WTC11 (cell line): ENCODE data around the gene NUP214. TPM values are rescaled to one million over a fixed set of nuclear protein-coding genes. Genes with fewer than 3 reads are reported as not detected.

Experiments used
- ATAC-seq: fragments of 200-7000 bp; cut with Tn5 transposase; 2 replicates; pipeline ENCODE4 v1.10.0; 2021; ENCODE audit warnings: mild to moderate bottlenecking, moderate library complexity
- CTCF ChIA-PET: fragments of 300-600 bp; sonication (Branson Sonifier 250); formaldehyde crosslinking; loops from one replicate; lab custom pipeline; 2021; ENCODE audit warnings: antibody characterized with exemption; lab: Charles Lee
- POLR2A ChIA-PET: fragments of 350-600 bp; sonication (Branson Sonifier 250); formaldehyde crosslinking; loops from one replicate; lab custom pipeline; 2021; ENCODE audit warnings: antibody characterized with exemption; lab: Charles Lee
- DNase-seq: peaks from one replicate; pipeline ENCODE4 v3.0.0; 2021; ENCODE audit warnings: low spot score
- H3K27ac Mint-ChIP-seq: 2 replicates; pipeline ENCODE4 v1.8.0; 2021; ENCODE audit warnings: mixed read lengths
- H3K27me3 Mint-ChIP-seq: 2 replicates; pipeline ENCODE4 v1.8.0; 2021; ENCODE audit warnings: low read depth, mild to moderate bottlenecking, moderate library complexity, mixed read lengths
- H3K36me3 Mint-ChIP-seq: 2 replicates; pipeline ENCODE4 v1.8.0; 2021; ENCODE audit warnings: mixed read lengths
- H3K4me1 Mint-ChIP-seq: 2 replicates; pipeline ENCODE4 v1.8.0; 2022; ENCODE audit warnings: mixed read lengths
- H3K4me3 Mint-ChIP-seq: 2 replicates; pipeline ENCODE4 v1.8.0; 2021; ENCODE audit warnings: mild to moderate bottlenecking, moderate library complexity, mixed read lengths
- H3K9me3 Mint-ChIP-seq: 2 replicates; pipeline ENCODE4 v1.8.0; 2021; ENCODE audit warnings: mixed read lengths
- ESRRA ChIP-seq: sonication (generic); formaldehyde crosslinking; IDR thresholded peaks from 2 replicates; pipeline ENCODE4 v1.8.1; 2022; ENCODE audit warnings: mild to moderate bottlenecking, missing genetic modification reagents, borderline replicate concordance
- JAZF1 ChIP-seq: fragments of 250-450 bp; sonication (Bioruptor Pico); IDR thresholded peaks from 2 replicates; pipeline ENCODE4 v1.9.0; 2021; ENCODE audit warnings: moderate library complexity, mild to moderate bottlenecking, inconsistent platforms
- MXD4 ChIP-seq: fragments of 250-450 bp; sonication (Bioruptor Pico); IDR thresholded peaks from 2 replicates; pipeline ENCODE4 v1.8.0; 2021; ENCODE audit warnings: mild to moderate bottlenecking, moderate library complexity, borderline replicate concordance
- SMAD3 ChIP-seq: sonication (generic); formaldehyde crosslinking; IDR thresholded peaks from 2 replicates; pipeline ENCODE4 v1.8.0; 2022; ENCODE audit warnings: missing genetic modification reagents, mild to moderate bottlenecking, borderline replicate concordance
- SMAD4 ChIP-seq: sonication (generic); formaldehyde crosslinking; IDR thresholded peaks from 2 replicates; pipeline ENCODE4 v1.8.0; 2022; ENCODE audit warnings: mild to moderate bottlenecking, missing genetic modification reagents
- SP1 ChIP-seq: sonication (generic); formaldehyde crosslinking; conservative IDR thresholded peaks from 2 replicates; pipeline ENCODE4 v1.8.1; 2022; ENCODE audit warnings: missing genetic modification reagents
- TEAD1 ChIP-seq: sonication (generic); formaldehyde crosslinking; IDR thresholded peaks from 2 replicates; pipeline ENCODE4 v1.8.0; 2022; ENCODE audit warnings: mild to moderate bottlenecking, missing genetic modification reagents
- ZNF121 ChIP-seq: sonication (generic); formaldehyde crosslinking; IDR thresholded peaks from 2 replicates; pipeline ENCODE4 v1.8.0; 2023; ENCODE audit warnings: missing genetic modification reagents
- total RNA-seq: library from RNA; stranded (reverse); gene quantifications from 3 replicates; pipeline ENCODE4 v1.2.3, GENCODE V29; 2021
- TF ChIP-seq, protein P1 (sequence below): sonication (generic); formaldehyde crosslinking; IDR thresholded peaks from 2 replicates; pipeline ENCODE4 v1.8.0; 2022; ENCODE audit warnings: mild to moderate bottlenecking, missing genetic modification reagents
- TF ChIP-seq, protein P2 (sequence below): sonication (generic); formaldehyde crosslinking; IDR thresholded peaks from 2 replicates; pipeline ENCODE4 v1.8.0; 2022; ENCODE audit warnings: missing genetic modification reagents
- TF ChIP-seq, protein P3 (sequence below): sonication (generic); formaldehyde crosslinking; IDR thresholded peaks from 2 replicates; pipeline ENCODE4 v1.8.1; 2022; ENCODE audit warnings: mild to moderate bottlenecking, missing genetic modification reagents, moderate library complexity, borderline replicate concordance
- TF ChIP-seq, protein P4 (sequence below): fragments of 250-450 bp; sonication (Bioruptor Pico); IDR thresholded peaks from 2 replicates; pipeline ENCODE4 v1.9.0; 2021; ENCODE audit warnings: mild to moderate bottlenecking
- TF ChIP-seq, protein P5 (sequence below): fragments of 250-450 bp; sonication (Bioruptor Pico); IDR thresholded peaks from 2 replicates; pipeline ENCODE4 v1.9.0; 2021; ENCODE audit warnings: mild to moderate bottlenecking
- TF ChIP-seq, protein P6 (sequence below): fragments of 250-450 bp; sonication (Bioruptor Pico); IDR thresholded peaks from 2 replicates; pipeline ENCODE4 v1.9.0; 2021; ENCODE audit warnings: mild to moderate bottlenecking, borderline replicate concordance
- TF ChIP-seq, protein P7 (sequence below): sonication (generic); formaldehyde crosslinking; IDR thresholded peaks from 2 replicates; pipeline ENCODE4 v1.8.0; 2023; ENCODE audit warnings: missing genetic modification reagents

Gene NUP214
- total RNA-seq, 1 experiment from 2014 or later: 41.8 TPM

DNA sequence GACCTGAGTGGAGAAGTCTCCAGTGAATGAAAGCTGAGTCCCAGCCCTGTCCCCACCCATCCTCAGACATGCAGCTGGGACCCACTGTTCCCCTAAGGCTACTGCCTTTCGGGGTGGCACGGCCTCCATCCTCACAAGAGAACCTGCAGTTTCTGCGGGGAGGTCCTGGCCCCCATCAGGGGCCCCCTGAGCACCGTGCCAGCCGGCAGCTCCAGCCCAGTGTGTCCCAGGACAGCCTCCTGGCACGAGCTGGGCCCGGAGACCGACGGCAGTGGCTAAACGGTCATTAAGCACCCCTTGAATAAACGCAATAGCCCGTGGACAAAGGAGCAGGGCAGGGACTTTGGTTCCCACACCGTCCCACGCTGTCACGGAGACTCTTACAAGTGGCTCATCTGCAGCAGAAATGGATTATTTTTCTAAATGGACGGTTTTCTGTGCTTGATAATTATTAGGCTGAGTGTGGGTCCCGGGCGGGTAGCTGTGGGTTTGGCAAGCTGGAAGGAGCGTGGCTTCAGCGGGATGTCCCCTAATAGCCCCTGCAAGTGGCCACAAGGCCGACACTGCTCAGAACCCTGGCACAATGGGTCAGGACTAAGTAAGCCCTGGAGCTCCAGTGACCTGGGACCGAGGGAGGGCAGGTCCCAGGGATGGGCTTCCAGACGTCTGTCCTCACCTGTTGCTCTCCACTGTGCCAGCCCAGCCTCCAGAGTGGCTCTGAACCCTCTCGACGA, 133.5 kb downstream of the NUP214 start (continued):
- TF ChIP-seq, protein P1, sequence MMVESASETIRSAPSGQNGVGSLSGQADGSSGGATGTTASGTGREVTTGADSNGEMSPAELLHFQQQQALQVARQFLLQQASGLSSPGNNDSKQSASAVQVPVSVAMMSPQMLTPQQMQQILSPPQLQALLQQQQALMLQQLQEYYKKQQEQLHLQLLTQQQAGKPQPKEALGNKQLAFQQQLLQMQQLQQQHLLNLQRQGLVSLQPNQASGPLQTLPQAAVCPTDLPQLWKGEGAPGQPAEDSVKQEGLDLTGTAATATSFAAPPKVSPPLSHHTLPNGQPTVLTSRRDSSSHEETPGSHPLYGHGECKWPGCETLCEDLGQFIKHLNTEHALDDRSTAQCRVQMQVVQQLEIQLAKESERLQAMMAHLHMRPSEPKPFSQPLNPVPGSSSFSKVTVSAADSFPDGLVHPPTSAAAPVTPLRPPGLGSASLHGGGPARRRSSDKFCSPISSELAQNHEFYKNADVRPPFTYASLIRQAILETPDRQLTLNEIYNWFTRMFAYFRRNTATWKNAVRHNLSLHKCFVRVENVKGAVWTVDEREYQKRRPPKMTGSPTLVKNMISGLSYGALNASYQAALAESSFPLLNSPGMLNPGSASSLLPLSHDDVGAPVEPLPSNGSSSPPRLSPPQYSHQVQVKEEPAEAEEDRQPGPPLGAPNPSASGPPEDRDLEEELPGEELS (CRISPR knock-in tag): no peak
- TF ChIP-seq ESRRA (CRISPR knock-in tag) (no peak), TEAD1 (CRISPR knock-in tag) (no peak)

DNA sequence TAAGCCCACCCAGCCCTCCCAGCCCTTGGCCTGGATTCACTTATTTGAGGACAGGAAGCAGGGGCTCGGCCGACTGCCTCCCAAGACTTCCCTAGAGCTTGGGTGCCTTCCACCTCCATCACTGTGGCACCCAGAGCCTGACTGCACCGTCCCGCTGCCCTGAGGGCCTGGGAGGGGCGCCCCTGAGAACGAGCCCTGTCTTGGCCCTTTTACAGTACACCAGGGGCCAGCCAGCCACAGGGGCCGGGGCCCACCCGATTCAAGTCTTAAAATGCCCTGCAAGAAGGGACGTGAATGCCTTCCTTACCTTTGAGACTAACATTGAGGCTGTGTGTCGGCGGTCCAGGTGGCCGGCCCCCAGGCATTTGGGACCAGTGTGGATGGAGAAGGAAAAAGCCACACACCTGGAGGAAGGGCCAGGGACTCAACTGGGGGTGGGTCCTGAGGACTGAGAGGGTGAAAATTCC, 134.1 kb downstream of the NUP214 start:
- no peak for DNase-seq
- ChIA-PET CTCF (interaction anchor here (1.3 to 2.9 kb wide), 2 partner anchors 77 to 90 kb away, joined by 4 to 9 read pairs; no protein-coding TSS in a partner anchor), POLR2A (no interaction called here)
- no peaks in the 10 kb centered on the region for H3K9me3 Mint-ChIP-seq
- H3K27ac Mint-ChIP-seq: no peak overlapping the region
- no peaks in the 10 kb centered on the region for H3K27me3 Mint-ChIP-seq
- TF ChIP-seq, protein P2, sequence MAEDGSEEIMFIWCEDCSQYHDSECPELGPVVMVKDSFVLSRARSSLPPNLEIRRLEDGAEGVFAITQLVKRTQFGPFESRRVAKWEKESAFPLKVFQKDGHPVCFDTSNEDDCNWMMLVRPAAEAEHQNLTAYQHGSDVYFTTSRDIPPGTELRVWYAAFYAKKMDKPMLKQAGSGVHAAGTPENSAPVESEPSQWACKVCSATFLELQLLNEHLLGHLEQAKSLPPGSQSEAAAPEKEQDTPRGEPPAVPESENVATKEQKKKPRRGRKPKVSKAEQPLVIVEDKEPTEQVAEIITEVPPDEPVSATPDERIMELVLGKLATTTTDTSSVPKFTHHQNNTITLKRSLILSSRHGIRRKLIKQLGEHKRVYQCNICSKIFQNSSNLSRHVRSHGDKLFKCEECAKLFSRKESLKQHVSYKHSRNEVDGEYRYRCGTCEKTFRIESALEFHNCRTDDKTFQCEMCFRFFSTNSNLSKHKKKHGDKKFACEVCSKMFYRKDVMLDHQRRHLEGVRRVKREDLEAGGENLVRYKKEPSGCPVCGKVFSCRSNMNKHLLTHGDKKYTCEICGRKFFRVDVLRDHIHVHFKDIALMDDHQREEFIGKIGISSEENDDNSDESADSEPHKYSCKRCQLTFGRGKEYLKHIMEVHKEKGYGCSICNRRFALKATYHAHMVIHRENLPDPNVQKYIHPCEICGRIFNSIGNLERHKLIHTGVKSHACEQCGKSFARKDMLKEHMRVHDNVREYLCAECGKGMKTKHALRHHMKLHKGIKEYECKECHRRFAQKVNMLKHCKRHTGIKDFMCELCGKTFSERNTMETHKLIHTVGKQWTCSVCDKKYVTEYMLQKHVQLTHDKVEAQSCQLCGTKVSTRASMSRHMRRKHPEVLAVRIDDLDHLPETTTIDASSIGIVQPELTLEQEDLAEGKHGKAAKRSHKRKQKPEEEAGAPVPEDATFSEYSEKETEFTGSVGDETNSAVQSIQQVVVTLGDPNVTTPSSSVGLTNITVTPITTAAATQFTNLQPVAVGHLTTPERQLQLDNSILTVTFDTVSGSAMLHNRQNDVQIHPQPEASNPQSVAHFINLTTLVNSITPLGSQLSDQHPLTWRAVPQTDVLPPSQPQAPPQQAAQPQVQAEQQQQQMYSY (CRISPR knock-in tag): no peak
- TF ChIP-seq, protein P3, sequence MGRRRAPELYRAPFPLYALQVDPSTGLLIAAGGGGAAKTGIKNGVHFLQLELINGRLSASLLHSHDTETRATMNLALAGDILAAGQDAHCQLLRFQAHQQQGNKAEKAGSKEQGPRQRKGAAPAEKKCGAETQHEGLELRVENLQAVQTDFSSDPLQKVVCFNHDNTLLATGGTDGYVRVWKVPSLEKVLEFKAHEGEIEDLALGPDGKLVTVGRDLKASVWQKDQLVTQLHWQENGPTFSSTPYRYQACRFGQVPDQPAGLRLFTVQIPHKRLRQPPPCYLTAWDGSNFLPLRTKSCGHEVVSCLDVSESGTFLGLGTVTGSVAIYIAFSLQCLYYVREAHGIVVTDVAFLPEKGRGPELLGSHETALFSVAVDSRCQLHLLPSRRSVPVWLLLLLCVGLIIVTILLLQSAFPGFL (CRISPR knock-in tag): no peak
- 0 out of 2 replicates have a peak, but pooled peaks have one; percentile 20 for TF ChIP-seq ZNF121 (CRISPR knock-in tag)
- H3K4me3 Mint-ChIP-seq: no peak overlapping the region
- peaks cover 9% of the 10 kb centered on the region for H3K4me1 Mint-ChIP-seq
- ATAC-seq: no peak
- H3K36me3 Mint-ChIP-seq: no peaks in the 10 kb centered on the region

DNA sequence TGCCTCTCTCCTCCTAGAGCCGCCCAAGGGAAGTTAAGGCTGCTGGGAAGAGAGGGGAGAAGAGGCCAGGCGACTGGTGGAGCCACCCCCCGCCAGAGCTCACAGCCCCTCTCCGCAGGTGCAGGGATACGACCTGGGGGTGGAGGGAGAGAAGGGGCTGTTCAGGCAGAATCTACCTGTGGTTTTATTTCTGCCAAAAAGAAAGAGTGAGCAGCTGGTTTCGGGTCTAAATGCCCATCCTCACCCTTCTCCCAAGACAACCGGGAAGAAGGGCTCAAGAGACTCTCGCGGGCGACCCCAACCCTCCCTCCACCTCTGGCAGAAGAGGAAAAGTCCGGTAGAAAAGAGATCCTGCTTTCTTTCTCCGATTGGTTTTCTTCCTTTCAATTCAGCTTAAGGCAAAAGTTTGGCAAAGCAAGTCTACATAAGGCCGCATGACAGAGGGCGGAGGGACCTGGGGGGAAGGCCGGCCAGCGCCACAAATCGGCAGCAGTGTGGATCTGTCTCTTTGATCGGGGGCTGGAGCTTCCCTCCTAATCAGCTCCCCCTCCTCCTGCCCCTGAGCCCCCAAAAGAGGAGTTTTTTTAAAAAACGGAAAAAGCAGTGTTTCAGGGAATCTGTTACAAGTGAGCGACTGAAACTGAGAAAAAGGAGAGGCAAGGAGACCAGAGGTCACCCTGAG, 134.7 kb downstream of the NUP214 start:
- no peak for DNase-seq
- no peak overlapping the region for H3K4me3 Mint-ChIP-seq
- TF ChIP-seq MXD4 (CRISPR knock-in tag): no peak
- TF ChIP-seq, protein P4, sequence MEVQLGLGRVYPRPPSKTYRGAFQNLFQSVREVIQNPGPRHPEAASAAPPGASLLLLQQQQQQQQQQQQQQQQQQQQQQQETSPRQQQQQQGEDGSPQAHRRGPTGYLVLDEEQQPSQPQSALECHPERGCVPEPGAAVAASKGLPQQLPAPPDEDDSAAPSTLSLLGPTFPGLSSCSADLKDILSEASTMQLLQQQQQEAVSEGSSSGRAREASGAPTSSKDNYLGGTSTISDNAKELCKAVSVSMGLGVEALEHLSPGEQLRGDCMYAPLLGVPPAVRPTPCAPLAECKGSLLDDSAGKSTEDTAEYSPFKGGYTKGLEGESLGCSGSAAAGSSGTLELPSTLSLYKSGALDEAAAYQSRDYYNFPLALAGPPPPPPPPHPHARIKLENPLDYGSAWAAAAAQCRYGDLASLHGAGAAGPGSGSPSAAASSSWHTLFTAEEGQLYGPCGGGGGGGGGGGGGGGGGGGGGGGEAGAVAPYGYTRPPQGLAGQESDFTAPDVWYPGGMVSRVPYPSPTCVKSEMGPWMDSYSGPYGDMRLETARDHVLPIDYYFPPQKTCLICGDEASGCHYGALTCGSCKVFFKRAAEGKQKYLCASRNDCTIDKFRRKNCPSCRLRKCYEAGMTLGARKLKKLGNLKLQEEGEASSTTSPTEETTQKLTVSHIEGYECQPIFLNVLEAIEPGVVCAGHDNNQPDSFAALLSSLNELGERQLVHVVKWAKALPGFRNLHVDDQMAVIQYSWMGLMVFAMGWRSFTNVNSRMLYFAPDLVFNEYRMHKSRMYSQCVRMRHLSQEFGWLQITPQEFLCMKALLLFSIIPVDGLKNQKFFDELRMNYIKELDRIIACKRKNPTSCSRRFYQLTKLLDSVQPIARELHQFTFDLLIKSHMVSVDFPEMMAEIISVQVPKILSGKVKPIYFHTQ: no peak
- no peak for TF ChIP-seq SMAD4
- TF ChIP-seq JAZF1 (CRISPR knock-in tag): no peak
- TF ChIP-seq, protein P5, sequence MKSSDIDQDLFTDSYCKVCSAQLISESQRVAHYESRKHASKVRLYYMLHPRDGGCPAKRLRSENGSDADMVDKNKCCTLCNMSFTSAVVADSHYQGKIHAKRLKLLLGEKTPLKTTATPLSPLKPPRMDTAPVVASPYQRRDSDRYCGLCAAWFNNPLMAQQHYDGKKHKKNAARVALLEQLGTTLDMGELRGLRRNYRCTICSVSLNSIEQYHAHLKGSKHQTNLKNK (CRISPR knock-in tag): no peak
- no peak for TF ChIP-seq SMAD3 (CRISPR knock-in tag)
- TF ChIP-seq, protein P6, sequence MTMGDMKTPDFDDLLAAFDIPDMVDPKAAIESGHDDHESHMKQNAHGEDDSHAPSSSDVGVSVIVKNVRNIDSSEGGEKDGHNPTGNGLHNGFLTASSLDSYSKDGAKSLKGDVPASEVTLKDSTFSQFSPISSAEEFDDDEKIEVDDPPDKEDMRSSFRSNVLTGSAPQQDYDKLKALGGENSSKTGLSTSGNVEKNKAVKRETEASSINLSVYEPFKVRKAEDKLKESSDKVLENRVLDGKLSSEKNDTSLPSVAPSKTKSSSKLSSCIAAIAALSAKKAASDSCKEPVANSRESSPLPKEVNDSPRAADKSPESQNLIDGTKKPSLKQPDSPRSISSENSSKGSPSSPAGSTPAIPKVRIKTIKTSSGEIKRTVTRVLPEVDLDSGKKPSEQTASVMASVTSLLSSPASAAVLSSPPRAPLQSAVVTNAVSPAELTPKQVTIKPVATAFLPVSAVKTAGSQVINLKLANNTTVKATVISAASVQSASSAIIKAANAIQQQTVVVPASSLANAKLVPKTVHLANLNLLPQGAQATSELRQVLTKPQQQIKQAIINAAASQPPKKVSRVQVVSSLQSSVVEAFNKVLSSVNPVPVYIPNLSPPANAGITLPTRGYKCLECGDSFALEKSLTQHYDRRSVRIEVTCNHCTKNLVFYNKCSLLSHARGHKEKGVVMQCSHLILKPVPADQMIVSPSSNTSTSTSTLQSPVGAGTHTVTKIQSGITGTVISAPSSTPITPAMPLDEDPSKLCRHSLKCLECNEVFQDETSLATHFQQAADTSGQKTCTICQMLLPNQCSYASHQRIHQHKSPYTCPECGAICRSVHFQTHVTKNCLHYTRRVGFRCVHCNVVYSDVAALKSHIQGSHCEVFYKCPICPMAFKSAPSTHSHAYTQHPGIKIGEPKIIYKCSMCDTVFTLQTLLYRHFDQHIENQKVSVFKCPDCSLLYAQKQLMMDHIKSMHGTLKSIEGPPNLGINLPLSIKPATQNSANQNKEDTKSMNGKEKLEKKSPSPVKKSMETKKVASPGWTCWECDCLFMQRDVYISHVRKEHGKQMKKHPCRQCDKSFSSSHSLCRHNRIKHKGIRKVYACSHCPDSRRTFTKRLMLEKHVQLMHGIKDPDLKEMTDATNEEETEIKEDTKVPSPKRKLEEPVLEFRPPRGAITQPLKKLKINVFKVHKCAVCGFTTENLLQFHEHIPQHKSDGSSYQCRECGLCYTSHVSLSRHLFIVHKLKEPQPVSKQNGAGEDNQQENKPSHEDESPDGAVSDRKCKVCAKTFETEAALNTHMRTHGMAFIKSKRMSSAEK (CRISPR knock-in tag): no peak
- no peak for TF ChIP-seq SP1
- TF ChIP-seq, protein P7, sequence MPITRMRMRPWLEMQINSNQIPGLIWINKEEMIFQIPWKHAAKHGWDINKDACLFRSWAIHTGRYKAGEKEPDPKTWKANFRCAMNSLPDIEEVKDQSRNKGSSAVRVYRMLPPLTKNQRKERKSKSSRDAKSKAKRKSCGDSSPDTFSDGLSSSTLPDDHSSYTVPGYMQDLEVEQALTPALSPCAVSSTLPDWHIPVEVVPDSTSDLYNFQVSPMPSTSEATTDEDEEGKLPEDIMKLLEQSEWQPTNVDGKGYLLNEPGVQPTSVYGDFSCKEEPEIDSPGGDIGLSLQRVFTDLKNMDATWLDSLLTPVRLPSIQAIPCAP (CRISPR knock-in tag): no peak

More for the DNA sequence above, 134.7 kb downstream of the NUP214 start:
- 0 out of 2 replicates have a peak overlapping the region, but pooled peaks have one; percentile 15 for H3K27ac Mint-ChIP-seq
- peaks cover 9% of the 10 kb centered on the region for H3K4me1 Mint-ChIP-seq
- no peaks in the 10 kb centered on the region for H3K27me3 Mint-ChIP-seq
- CTCF ChIA-PET: interaction anchor here (1.3 to 2.9 kb wide), 2 partner anchors 77 to 90 kb away, joined by 4 to 9 read pairs; no protein-coding TSS in a partner anchor
- ATAC-seq: no peak
- H3K36me3 Mint-ChIP-seq: no peaks in the 10 kb centered on the region
- no peaks in the 10 kb centered on the region for H3K9me3 Mint-ChIP-seq
- POLR2A ChIA-PET: no interaction called here
